ENCODE measurements around the gene SPOCK1. TPM values are rescaled to one million over a fixed set of nuclear protein-coding genes. Genes with fewer than 3 reads are reported as not detected.
A peak's percentile ranks its signal among the peaks of the same experiment; 100 is the strongest.

The SPOCK1 gene
- total and polyA plus RNA-seq, 2 experiments from 2014 or later: 268 to 471 TPM

DNA sequence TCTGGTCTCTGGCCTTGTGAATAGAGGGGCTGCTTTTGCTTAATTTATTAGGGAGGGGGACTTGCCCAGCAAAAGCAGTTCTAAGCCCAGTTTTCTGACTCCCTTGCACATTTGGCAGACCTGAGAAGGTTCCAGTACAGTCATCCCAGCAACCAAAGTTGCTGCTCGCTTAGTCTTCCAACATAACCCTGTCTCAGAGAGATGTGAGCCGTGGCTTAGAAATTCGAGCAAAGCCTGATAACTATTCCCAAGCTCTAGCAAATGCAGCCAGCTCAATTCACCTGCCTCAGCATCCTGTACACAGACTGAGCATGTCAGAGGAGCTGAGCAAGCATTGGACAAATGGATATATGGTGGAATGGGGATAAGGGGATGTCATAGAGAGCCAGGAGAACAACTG is 401.9 kb downstream of the SPOCK1 start:
- Histone ChIP-seq H3K9me2 (ENCODE audit: insufficient read depth) (no peaks in the 10 kb centered on the region), H3K9ac (no peak overlapping the region), H3K4me3 (no peak overlapping the region), H3K4me2 (ENCODE audit: unreplicated experiment) (peak overlapping the region; percentile 42), H3K4me1 (ENCODE audit: insufficient read depth) (peaks cover 40% of the 10 kb centered on the region), H3K27ac (peak overlapping the region; percentile 70), H3K79me2 (ENCODE audit: insufficient read depth) (peaks cover 13% of the 10 kb centered on the region; the same call in 1 of the 2 replicates), H4K20me1 (ENCODE audit: insufficient read depth) (peaks cover 2% of the 10 kb centered on the region; the same call in 1 of the 2 replicates), H3K9me3 (ENCODE audit: low read depth) (no peaks in the 10 kb centered on the region), H3K36me3 (ENCODE audit: low read depth) (no peaks in the 10 kb centered on the region), H2AFZ (no peak overlapping the region), H3F3A (ENCODE audit: insufficient read depth) (peaks cover 46% of the 10 kb centered on the region), H3K27me3 (replicated peaks; ENCODE audit: insufficient read depth) (no peaks in the 10 kb centered on the region)
- DNase-seq: peak; percentile 71
- WGBS, 2 experiments (ENCODE audit: low coverage in 1 of 2, low lambda C conversion rate in 2 of 2, missing lambda C conversion rate in 2 of 2): 49 to 54% methylated on average over 3 of the region's 3 CpGs
- TF ChIP-seq EZH2 (IDR thresholded peaks at IDR 0.05; ENCODE audit: insufficient read depth, poor library complexity, severe bottlenecking) (no peak), EZH2phosphoT487 (IDR thresholded peaks at IDR 0.05; ENCODE audit: insufficient read depth, low read depth) (no peak)
- in situ Hi-C loops (cut with MboI): no loop called here

- peaks cover 2% of the 10 kb centered on the region; the same call in 1 of the 2 replicates for H4K20me1 ChIP-seq (ENCODE audit: insufficient read depth)
- no peak overlapping the region for H3K4me3 ChIP-seq
- H3F3A ChIP-seq (ENCODE audit: insufficient read depth): peaks cover 38% of the 10 kb centered on the region
- no peaks in the 10 kb centered on the region for H3K9me3 ChIP-seq (ENCODE audit: low read depth)
- WGBS, 2 experiments (ENCODE audit: low coverage in 1 of 2, low lambda C conversion rate in 2 of 2, missing lambda C conversion rate in 2 of 2): 19 to 24% methylated on average over 6 of the region's 6 CpGs
- no peak overlapping the region for H2AFZ ChIP-seq
- H3K36me3 ChIP-seq (ENCODE audit: low read depth): no peaks in the 10 kb centered on the region
- TF ChIP-seq EZH2 (IDR thresholded peaks at IDR 0.05; ENCODE audit: insufficient read depth, poor library complexity, severe bottlenecking): no peak
- TF ChIP-seq EZH2phosphoT487 (IDR thresholded peaks at IDR 0.05; ENCODE audit: insufficient read depth, low read depth): no peak
- no peaks in the 10 kb centered on the region for H3K9me2 ChIP-seq (ENCODE audit: insufficient read depth)
- H3K27me3 ChIP-seq (replicated peaks; ENCODE audit: insufficient read depth): no peaks in the 10 kb centered on the region
- H3K4me1 ChIP-seq (ENCODE audit: insufficient read depth): peaks cover 33% of the 10 kb centered on the region
- H3K4me2 ChIP-seq (ENCODE audit: unreplicated experiment): peak overlapping the region; percentile 42
- in situ Hi-C loops (cut with MboI): no loop called here
- H3K27ac ChIP-seq: peak overlapping the region; percentile 70
- H3K9ac ChIP-seq: 0 out of 2 replicates have a peak overlapping the region, but pooled peaks have one; percentile 9
- H3K79me2 ChIP-seq (ENCODE audit: insufficient read depth): peaks cover 17% of the 10 kb centered on the region; the same call in 1 of the 2 replicates
- peak; percentile 89 for DNase-seq
Measured at GRCh38 chr5:137096149-137097103, 402.7 kb downstream of the SPOCK1 start.

DNA sequence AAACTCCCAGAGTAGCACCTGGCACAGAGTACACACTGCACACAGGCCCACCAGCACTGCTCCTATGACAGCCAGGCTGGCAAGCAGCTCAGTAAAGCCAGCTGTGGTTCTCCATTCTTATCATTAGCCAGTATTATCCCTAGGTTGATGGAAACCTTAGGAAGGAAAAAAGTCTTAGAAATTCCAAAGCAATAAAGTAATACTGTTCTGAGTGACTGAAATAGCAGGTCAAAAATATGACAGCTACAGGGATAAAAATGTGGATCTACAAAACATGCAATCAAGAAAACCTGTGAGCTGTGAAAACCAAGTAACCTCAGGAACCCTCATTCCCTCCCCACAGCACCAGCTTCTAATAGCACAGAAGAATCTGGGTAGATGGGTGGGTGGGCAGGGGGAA is 403.5 kb downstream of the SPOCK1 start:
- DNase-seq: no peak
- TF ChIP-seq EZH2 (IDR thresholded peaks at IDR 0.05; ENCODE audit: insufficient read depth, poor library complexity, severe bottlenecking) (no peak), EZH2phosphoT487 (IDR thresholded peaks at IDR 0.05; ENCODE audit: insufficient read depth, low read depth) (no peak)

DNA sequence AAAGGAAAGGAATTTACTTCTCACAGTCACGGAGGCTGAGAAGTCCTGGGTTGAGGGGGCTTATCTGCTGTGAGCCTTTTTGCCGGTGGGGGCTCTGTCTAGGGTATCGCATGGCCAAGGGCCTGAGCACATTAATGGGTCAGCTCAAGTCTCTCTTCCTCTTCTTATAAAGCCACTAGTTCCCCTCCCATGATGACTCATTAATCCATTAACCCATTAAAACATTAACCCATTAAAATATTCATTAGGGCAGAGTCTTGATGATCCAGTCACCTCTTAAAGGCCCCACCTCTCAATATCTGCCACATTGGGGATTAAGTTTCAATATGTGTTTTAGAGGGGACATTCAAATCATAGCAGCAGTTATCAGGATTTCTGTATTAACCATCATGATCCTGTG is 406.3 kb downstream of the SPOCK1 start:
- DNase-seq: no peak
- Histone ChIP-seq H3K4me2 (ENCODE audit: unreplicated experiment) (no peak overlapping the region), H3K9me3 (ENCODE audit: low read depth) (no peaks in the 10 kb centered on the region), H4K20me1 (ENCODE audit: insufficient read depth) (0 out of 2 replicates have a peak, but pooled peaks cover 2% of the 10 kb centered on the region), H3K9me2 (ENCODE audit: insufficient read depth) (no peaks in the 10 kb centered on the region), H3K4me1 (ENCODE audit: insufficient read depth) (peaks cover 27% of the 10 kb centered on the region), H3K9ac (no peak overlapping the region), H3K36me3 (ENCODE audit: low read depth) (no peaks in the 10 kb centered on the region), H3F3A (ENCODE audit: insufficient read depth) (peaks cover 29% of the 10 kb centered on the region), H3K27ac (no peak overlapping the region), H3K4me3 (no peak overlapping the region), H3K27me3 (replicated peaks; ENCODE audit: insufficient read depth) (no peaks in the 10 kb centered on the region), H3K79me2 (ENCODE audit: insufficient read depth) (peaks cover 32% of the 10 kb centered on the region; the same call in 1 of the 2 replicates), H2AFZ (no peak overlapping the region)
- TF ChIP-seq EZH2 (IDR thresholded peaks at IDR 0.05; ENCODE audit: insufficient read depth, poor library complexity, severe bottlenecking) (no peak), EZH2phosphoT487 (IDR thresholded peaks at IDR 0.05; ENCODE audit: insufficient read depth, low read depth) (no peak)
- in situ Hi-C loops (cut with MboI): no loop called here
- 78 to 83% methylated on average over 3 of the region's 3 CpGs for WGBS, 2 experiments (ENCODE audit: low coverage in 1 of 2, low lambda C conversion rate in 2 of 2, missing lambda C conversion rate in 2 of 2)

More for the DNA sequence above, 403.5 kb downstream of the SPOCK1 start:
- in situ Hi-C loops (cut with MboI): no loop called here
- H3K27me3 ChIP-seq (replicated peaks; ENCODE audit: insufficient read depth): no peaks in the 10 kb centered on the region
- H4K20me1 ChIP-seq (ENCODE audit: insufficient read depth): 0 out of 2 replicates have a peak, but pooled peaks cover 2% of the 10 kb centered on the region
- H3K4me2 ChIP-seq (ENCODE audit: unreplicated experiment): no peak overlapping the region
- H3K9me2 ChIP-seq (ENCODE audit: insufficient read depth): no peaks in the 10 kb centered on the region
- H3K79me2 ChIP-seq (ENCODE audit: insufficient read depth): peaks cover 17% of the 10 kb centered on the region; the same call in 1 of the 2 replicates
- H3K4me3 ChIP-seq: no peak overlapping the region
- H3K9ac ChIP-seq: no peak overlapping the region
- no peak overlapping the region for H3K27ac ChIP-seq
- no peaks in the 10 kb centered on the region for H3K9me3 ChIP-seq (ENCODE audit: low read depth)
- peaks cover 30% of the 10 kb centered on the region for H3F3A ChIP-seq (ENCODE audit: insufficient read depth)
- no peak overlapping the region for H2AFZ ChIP-seq
- peaks cover 27% of the 10 kb centered on the region for H3K4me1 ChIP-seq (ENCODE audit: insufficient read depth)
- no peaks in the 10 kb centered on the region for H3K36me3 ChIP-seq (ENCODE audit: low read depth)
